T-helper 2 cell (primary cell): Measurements from ENCODE around the gene HDAC4.
A peak's percentile ranks its signal among the peaks of the same experiment; 100 is the strongest.

Experiments
- DNase-seq, 5 experiments: peaks; one replicate each; pipeline versions ENCODE4 v3.0.0 to v3.0.0-alpha.2; 2012 to 2022

Gene HDAC4

DNA sequence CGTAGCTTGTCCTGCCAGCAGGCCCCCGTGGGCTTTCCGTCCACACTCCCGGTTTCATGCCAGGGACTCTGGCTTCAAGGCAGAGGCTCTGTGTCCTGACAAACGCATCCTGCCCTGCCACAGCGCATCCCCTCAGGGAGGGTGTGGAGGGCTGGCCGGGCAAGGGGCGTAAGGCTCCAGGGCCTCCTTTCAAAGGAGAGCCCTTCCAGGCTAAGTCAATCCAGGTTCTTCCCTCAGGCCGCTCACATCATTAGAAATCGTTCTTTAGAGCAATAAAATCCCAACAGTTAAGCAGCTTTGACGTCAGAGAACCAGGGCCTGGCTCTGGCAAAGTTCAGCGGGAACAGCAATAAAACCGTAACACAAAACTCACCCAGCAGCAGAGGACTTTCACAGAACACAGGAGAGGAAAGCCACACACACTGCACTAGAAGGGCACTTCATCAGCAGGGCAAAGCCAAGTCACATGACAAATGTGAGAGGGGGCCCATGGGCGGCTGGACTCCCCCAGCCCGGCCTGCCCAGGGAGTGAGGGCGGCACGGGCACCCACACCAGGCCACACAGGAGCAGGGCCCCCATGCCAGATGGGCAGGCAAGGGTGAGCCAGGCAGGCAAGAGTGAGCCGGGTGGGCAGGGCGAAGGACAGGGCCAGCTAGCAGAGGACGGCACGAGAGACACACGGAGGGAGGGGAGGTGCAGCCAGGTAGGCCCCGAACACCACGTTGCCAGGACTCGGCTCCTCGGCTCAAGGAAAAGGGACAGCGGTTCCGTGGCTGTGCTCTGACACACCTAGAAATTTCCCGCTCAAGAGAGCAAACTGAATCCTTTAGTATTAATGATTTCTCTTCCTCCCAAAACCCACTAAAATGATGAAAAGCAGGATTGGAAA, 52.0 kb downstream of the HDAC4 start:
- no peak for DNase-seq

DNA sequence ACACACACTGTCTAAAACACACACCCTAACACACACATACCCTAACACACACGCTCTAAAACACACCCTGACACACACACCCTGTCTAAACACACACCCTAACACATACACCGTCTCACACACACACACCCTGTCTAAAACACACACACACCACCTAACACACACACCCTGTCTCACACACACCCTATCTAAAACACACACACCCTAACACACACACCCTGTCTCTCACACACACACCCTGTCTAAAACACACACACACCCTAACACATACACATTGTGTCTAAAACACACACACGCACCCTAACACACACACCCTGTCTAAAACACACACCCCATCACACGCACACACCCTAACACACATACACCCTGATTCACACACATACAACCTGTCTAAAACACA, 54.1 kb downstream of the HDAC4 start:
- DNase-seq, result no peak

DNA sequence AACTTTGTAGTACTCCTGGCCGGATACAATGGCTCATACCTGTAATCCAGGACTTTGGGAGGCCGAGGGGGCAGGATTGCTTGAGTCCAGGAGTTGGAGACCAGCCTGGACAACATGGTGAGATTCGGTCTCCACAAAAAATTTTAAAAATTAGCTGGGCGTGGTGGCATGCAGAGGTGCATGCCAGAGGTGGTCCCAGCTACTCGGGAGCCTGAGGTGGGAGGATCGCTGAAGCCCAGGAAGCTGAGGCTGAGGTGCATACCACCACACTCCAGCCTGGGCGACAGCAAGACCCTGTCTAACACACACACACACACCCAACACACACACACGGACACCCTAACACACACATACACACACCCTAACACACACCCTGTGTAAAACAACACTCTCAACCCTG, 55.6 kb downstream of the HDAC4 start:
- DNase-seq, result no peak

DNA sequence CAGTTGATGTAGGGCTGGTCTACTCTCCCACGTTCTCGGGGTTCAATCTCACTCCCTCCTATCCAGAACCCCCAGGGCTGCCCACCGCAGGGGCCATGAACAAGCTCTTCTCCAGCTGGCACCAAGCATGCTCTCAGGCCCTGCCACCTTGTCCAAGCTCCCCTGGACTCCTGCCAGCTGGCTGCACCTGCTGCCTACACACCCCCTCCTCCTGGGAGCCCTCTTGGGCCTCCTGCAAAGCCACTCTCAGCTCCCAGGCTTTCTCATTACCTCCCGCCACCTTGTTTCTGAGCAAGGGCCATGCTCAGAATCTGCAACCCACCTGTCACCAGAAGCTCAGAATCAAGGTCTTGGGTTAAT, 56.0 kb downstream of the HDAC4 start:
- DNase-seq, result no peak

DNA sequence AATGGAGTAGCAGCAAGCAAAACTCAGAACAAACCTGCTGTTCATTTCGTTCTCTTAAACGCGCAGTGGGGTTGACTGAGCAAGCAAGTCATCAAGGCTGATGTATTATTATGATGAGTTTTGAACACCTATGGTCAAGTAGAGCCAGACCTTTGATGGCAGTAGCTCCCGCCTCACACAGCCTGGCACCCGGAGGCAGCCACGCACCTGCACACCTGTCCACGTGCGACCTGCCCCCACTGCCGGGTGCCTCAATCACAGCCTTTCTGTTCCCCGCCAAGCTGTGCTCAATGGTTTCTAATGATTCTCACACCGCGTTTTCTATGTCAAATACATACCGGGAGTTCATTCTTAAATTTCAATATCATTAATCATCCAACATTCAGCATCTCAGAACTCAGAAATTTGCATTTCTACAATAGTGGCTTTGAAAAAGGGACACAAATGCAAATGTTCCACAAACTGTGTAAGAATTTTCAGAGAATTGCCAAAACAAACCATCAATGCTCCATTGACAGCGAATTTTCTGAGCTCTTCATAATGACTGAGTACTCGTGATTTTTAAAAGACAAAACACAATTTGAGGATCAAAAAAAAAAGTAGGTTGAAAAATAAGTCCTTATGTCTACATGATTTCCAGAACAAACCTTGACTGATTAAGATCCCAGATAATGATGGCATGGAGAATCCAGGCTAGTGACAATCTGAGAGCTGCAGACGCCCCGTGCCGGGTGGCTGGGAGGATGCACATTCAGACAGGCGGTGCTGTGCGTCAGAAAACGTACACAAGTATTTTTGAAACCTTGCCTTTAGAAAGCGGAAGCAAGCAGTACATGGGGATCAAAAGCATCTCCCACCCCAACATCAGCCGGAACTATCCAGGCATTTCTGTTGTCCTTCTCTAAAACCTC, 56.6 kb downstream of the HDAC4 start:
- DNase-seq, result no peak

DNA sequence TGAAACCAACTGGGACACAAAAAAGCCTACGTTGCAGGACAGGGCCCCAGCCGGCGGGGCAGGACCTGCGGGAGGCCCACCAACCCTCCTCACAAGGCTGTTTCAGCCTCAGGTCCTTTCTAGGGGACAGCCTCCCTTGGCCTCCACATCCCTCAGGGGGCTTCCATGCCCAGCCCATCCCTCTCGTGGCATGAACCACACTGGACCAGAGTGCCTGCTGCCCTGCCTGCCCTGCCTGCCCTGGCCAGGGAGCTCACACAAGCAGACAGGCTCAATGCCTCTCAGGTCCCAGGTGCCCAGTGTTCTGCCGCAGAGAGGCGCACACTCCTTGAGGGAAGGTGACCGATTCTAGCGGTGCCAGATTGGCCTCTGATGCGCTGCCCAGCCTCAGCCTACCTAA, 57.4 kb downstream of the HDAC4 start:
- no peak for DNase-seq

DNA sequence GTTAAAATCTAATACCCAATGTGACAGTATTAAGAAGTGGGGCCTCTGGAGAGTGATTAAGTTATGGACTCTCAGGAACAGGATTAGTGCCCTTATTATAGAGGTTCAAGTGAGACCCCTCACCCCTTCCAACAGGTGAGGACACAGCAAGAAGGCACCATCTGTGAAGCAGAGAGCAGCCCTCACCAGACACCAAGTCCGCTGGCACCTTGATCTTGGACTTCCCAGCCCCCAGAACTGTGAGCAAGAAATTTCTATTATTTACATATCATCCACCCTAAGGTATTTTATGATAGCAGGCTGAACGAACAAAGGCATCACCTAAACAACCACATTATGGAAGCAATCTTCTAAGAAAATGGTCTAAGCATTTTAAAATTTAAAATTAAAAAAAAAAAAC, 59.0 kb downstream of the HDAC4 start:
- DNase-seq, result no peak

DNA sequence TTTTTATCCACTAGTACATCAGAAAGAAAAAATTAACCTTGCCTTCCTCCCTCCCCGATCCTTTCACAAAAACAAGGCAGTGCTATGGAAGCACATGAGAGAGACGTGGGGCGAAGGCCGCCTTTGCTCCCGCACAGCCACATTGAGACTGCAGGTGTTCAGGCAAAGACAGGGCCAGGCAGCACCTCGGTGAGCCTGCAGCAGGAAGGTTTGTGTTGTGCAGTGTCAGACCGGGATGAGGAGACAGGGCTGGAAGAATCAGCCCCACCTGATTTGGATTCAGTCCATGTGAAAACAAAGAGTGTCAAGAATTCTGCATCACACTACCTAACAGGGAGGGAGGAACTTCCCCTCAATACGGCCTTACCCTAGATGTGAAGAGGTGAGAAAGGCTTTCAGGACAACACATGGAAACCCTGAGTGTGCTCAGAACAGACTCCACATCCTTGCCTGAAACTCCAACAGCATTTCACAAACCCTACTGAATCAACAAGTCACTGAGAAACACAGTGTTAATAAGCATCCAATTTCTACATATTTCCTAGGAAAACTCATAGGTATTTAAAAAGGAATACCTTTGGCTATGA, 59.6 kb downstream of the HDAC4 start:
- DNase-seq, result no peak

DNA sequence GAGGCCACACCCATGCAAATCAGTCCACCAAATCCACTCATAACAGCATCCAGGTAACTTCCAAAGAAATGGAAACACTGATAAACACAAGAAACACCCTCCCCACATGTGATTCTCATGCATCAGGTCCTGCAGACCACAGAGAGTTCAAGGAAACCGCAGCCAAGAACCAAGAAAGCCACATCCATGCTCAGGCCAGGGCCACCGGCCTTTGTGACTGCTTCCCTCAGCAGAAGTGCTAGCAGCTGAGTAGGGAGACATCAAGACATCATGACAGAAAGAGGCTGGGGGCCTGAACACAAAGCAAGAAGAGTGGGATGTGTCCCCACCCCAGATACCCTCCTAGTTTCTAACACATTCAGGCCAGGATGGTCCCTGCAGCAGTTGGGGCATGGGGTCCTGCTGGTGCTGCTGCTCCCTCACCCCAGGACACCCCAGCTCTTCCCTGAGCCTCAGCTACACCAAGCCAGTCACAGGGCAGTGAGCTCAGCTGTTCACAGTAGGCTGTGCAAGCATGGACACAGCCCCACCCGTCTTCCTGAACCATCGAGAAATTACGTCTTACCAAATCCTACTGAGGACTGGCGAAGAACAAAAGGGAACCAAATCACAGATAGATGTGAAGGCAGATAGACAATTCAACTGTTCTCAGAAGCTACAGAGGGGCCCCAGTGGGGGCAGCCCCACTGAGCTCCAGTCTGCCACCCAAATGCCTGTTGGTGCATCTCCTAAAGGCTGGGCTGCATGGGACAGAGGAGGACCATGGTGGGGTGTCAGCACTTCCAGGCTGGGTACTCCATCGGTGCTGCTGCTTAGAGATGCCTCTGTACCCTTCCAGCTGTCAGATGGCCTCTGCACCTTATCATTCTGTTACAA, 60.9 kb downstream of the HDAC4 start:
- DNase-seq, result peak in 1 of 5 experiments; percentile 83

DNA sequence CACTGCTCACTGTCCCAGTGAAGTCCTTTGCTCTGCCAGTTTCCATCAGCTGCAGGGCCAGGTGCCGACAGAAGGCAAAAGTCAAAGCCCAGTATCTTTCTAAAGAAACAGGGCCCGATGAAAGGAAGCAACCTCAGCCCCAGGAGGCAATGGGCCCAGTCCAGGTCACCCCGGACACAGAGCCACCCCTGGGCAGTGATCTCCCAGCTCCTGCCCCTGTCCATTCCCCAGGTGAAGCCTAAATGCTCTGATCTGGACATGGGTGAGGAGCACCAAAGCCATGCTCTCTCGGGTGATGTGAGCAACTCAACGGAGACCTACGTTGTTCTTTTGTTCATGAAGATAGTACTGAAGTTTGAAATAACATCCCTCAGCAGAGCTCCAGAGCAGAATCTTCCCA, 61.6 kb downstream of the HDAC4 start:
- DNase-seq, result no peak

DNA sequence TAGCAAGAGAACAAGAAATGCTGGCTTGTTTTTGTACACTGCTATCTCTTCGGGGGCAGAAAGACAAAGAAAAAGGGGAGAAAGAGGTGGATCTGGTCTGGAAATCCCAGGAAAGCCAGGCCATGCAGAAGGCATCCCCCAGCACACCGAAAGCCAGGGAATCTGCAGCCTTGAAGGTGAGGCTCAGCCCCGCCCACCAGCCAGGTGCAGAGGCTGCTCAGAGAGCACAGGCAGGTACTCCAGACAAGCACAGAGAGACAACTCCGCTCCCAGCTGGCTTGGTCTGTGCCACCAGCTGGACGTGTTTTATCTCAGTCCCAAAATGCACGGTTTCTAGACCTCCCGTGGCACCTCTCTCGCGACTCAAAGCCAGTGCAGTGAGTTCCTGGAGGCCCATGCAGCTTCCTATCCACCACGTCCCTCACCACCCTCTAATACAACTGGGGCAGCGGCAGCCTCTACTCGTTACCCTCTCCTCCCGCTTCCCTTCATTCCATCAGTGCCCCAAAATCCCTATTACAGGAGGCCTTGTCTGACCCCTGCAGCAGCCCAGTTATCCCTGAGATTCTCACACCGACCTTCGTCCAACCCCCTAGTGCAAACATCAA, 62.8 kb downstream of the HDAC4 start:
- no peak for DNase-seq

DNA sequence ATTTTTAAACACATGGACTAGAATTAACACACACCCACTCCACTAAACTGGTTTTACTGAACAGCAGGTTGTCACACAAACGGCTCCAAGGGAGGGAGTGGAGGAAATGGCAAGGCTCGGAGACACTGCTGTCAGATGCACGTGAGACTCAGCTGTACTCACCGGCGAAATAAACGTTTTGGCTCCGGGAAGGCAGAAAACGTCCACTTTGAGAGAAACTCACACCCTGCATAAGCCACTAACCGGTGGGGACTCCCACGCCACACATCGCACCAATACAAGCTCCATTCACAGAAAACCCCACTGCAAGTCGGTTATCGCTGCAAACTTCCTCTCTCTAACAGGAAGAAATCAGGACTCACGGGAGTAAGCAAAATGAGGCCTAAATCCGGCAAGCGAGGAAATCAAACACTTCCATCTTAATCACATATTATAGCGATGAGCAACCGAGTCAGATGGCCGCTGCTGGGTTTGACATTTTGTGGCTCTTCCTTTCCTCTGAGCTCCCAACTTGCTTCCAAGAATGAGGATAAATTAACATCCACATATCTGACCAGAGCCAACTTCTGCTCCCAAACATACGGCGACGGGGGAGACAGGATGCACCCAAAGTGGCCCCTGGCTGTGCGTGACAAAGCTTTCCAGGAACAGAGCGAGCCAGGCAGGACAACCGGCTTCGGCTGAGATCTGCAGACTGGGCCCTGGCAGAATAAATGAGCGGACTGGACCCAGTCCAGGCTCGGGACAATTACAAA, 63.5 kb downstream of the HDAC4 start:
- DNase-seq, result no peak

DNA sequence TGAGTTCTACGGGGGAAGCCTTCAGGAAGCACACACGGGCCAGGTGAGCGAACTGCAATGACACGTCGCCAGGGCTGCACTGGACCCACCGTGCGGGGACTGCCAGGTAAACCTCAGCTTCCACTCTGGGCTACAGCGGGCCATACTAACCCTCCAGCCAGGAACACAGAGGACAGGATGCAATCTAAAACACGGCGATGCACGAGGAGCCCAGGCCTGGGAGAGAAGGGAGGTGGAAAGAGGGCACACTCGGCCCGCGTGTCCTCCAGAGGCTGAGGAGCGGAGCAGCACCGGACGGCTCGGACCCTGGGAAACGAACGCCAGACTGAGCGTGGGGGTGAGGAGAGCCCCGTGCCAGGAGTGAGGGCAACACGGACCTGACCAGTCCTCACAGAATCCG, 69.3 kb downstream of the HDAC4 start:
- no peak for DNase-seq

DNA sequence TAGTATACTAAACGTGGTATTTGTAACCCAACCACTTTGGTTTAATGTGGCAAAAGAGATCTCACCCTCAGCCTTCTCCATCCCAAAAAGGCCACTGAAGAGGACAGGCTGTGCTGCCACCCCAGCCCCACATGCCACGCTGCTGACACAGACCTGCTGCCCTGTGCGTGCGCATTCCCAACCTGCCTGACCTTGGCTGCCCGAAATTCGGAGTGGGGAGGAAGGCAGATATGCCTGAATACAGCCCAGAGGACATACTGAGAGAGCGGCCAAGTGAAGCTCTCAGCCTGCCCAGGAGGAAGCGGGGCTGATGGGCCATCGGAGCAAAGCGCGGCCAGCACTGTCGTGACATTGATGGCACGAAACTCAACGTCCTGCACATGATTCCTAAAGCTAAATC, 70.0 kb downstream of the HDAC4 start:
- DNase-seq, result no peak

DNA sequence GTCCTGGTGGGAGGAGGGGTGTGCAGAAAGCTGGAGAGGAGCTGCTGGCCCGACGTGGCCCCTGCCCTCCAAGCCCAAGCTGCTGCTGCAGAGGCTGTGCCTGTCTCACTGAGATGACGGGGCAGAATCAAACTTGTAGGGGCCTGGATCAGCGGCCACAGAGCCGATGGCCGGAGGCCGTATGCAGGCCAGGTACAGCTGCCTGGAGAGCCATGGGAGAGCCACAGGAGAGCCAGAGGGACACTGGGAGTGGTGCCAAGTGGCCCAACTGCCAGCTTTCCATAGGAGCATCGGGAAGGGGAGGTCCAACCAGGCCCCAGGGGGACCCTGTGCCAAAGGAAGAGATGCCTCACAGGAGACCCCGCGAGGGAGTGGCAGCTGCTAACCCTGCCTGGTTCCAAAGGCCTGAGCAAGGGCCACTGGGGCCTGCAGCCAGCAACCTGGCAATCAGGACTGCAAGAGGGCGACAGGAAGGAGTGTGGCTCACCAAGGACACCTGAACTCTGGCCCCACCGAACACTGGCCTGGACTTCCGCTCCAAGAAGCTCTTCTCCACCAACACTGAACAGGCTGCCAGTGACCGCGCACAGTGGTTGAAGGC, 70.7 kb downstream of the HDAC4 start:
- DNase-seq, result no peak

DNA sequence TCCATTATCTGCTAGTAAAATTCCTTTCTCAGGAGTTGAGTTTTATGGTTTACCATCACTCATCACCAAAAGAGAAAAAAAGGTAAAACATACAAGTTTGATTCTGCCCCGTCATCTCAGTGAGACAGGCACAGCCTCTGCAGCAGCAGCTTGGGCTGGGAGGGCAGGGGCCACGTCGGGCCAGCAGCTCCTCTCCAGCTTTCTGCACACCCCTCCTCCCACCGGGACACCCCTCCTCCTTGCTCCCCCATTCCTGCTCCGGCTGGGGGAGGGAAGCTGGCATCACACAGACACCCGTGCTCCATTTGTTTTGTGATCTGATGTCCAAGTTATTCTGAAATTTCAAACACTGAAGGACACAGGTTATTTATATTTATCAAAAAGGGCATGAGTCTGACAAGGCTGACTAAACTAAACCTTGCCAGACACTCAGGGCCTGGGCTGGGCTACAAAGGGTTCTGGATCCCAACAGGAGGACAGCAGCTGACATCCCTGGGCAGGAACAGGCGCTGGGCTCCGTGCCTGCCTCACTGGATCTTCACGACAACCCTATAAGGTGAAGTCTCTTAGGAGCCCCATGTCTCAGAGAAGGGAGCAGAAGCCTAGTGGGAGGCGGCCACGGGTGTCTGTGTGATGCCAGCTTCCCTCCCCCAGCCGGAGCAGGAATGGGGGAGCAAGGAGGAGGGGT, 71.4 kb downstream of the HDAC4 start:
- DNase-seq, result no peak

DNA sequence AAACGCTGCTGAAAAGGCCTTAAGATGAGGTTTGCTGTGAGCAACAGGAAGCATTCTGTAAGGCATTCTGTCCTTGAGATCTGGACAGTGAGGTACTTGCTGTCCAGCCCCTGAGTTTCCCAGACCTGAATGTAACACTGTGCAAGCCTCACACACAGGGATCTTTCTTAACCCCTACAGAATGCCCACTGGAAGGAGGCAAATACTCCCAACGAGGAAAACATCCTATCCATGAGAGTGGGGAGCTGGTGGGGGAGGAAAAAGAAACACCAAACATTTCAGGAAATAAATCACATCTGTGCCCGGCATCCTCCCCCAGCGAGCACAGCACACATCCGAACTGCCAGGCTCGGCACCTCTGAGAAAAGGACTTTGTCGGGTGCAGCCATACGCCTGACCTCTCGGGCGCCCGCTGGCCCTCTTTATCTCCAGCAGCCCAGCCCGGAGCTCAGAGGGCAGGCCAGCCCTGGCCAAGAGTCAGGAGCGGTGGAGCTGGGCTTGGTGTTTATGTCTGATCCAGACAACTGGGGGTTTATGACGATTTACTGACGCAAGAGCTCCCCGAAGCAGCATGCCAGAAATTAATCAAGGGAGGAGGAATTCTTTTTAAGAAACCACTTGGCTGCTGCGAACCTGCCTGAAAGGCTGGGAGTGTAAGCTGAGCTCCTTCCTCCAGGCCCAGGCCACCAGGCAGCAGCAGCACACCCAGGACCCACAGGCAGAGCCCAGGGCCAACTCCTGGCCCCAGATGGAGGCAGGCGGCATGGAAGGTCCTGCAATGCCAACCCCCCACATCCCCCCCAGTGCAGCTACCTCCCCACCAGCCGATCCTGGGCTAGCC, 72.2 kb downstream of the HDAC4 start:
- no peak for DNase-seq

DNA sequence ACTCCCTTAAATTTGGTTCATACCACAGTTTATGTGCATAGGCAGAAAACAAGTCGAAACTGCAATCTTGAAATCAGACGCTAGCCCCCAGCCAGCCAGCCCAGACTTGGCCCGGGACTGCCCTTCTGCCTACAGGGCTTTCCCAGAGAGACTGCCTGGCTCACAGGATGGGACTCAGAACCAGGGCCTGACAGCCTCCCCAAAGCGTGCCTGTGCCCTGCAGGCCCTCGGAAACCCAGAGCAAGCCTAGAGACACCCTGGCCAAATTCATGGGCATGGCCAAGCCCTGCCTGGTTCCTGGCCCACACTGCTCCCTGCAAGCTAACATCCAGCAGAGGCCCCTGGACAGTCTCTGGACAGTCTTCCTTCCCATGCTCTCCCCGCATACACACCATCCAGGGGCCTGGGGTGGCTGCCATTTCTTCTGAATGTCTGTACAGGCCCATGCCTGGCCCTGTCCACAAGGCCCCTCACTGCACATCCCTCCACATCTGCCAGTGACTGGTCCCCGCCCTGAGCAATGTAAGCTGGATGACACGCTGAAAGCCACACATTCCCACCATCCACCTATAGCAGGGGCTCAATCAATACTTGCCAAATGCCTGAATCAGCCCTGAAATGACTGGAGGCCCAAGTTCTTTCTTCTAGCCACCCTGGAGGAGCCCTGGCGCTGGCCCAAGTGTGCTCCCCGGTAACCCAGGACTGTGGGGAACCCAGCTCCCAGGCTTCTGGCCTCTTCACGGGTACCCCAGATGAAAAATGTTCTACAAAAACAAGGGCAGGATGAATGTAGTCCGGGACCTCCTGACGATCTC, 73.1 kb downstream of the HDAC4 start:
- no peak for DNase-seq
